OCI-LY7 (cell line): ENCODE results near the gene FAM78A. TPM values are rescaled to one million over a fixed set of nuclear protein-coding genes. Genes with fewer than 3 reads are reported as not detected.

Source experiments
- BruUV-seq: library from RNA; stranded (reverse); fragments of 400-500 nt; replicated peaks from 2 replicates; lab custom pipeline; 2021; lab: Mats Ljungman, UMichigan
- CTCF ChIA-PET: fragments of 300-600 bp; sonication (Branson Sonifier 250); formaldehyde crosslinking; loops from one replicate; lab custom pipeline; 2022; ENCODE audit warnings: antibody characterized with exemption; ENCODE audit not compliant: unreplicated experiment; lab: Charles Lee
- POLR2A ChIA-PET: fragments of 300-600 bp; sonication (Branson Sonifier 250); formaldehyde crosslinking; loops from one replicate; lab custom pipeline; 2022; ENCODE audit warnings: antibody characterized with exemption; lab: Charles Lee
- DNase-seq: peaks from one replicate; pipeline ENCODE4 v3.0.0-alpha.2; 2015; ENCODE audit warnings: low spot score
- H2AFZ ChIP-seq: fragments of 200-600 bp; sonication (generic), shearing (Covaris generic); 2 replicates; pipeline ENCODE4 v1.6.1; 2014; ENCODE audit warnings: mild to moderate bottlenecking, antibody characterized with exemption, low read length, moderate library complexity
- H3K27ac ChIP-seq: fragments of 200-600 bp; sonication (generic); 2 replicates; pipeline ENCODE4 v1.5.1; 2014; ENCODE audit warnings: mixed run types, low read depth, mild to moderate bottlenecking, moderate library complexity, low read length, inconsistent platforms; ENCODE audit not compliant: poor library complexity, severe bottlenecking
- H3K36me3 ChIP-seq: fragments of 200-600 bp; sonication (generic); 2 replicates; pipeline ENCODE4 v1.6.1; 2014; ENCODE audit warnings: mild to moderate bottlenecking, antibody characterized with exemption, low read length, moderate library complexity, mixed read lengths; ENCODE audit not compliant: insufficient read depth
- H3K4me1 ChIP-seq: fragments of 200-600 bp; sonication (generic); 2 replicates; pipeline ENCODE4 v1.5.1; 2014; ENCODE audit warnings: mild to moderate bottlenecking, low read length; ENCODE audit not compliant: insufficient read depth, poor library complexity, severe bottlenecking
- H3K4me2 ChIP-seq: fragments of 200-600 bp; sonication (generic); 2 replicates; pipeline ENCODE4 v1.6.1; 2014; ENCODE audit warnings: mild to moderate bottlenecking, low read length
- H3K4me3 ChIP-seq: fragments of 200-600 bp; sonication (generic); 2 replicates; pipeline ENCODE4 v1.5.1; 2014; ENCODE audit warnings: mild to moderate bottlenecking, low read depth, low read length; ENCODE audit not compliant: poor library complexity, severe bottlenecking
- H3K79me2 ChIP-seq: fragments of 200-600 bp; sonication (generic); 2 replicates; pipeline ENCODE4 v1.6.1; 2016; ENCODE audit warnings: low read depth, mild to moderate bottlenecking, low read length, moderate library complexity, mixed read lengths; ENCODE audit not compliant: insufficient read depth
- H3K9me2 ChIP-seq: fragments of 200-600 bp; sonication (generic); 2 replicates; pipeline ENCODE4 v1.6.1; 2016; ENCODE audit warnings: mild to moderate bottlenecking, low read length, mixed read lengths; ENCODE audit not compliant: insufficient read depth
- H3K9me3 ChIP-seq: fragments of 200-600 bp; sonication (generic); 2 replicates; pipeline ENCODE4 v1.6.1; 2014; ENCODE audit warnings: mild to moderate bottlenecking, mixed run types, low read length, mixed read lengths
- H4K20me1 ChIP-seq: fragments of 200-600 bp; sonication (generic); 2 replicates; pipeline ENCODE4 v1.6.1; 2014; ENCODE audit warnings: mild to moderate bottlenecking, antibody characterized with exemption, low read length, moderate library complexity, mixed read lengths; ENCODE audit not compliant: insufficient read depth
- EZH2phosphoT487 ChIP-seq: fragments of 200-600 bp; sonication (generic); IDR thresholded peaks from 2 replicates; pipeline ENCODE4 v1.6.1; 2018; ENCODE audit warnings: low read depth, borderline replicate concordance, mild to moderate bottlenecking, mixed run types, antibody characterized with exemption, low read length, moderate library complexity, mixed read lengths
- intact Hi-C: fragments of 100-400 bp; cut with micrococcal nuclease; formaldehyde crosslinking; loops from one replicate; pipeline ENCODE4 v1.10.0; 2022; ENCODE audit not compliant: unreplicated experiment
- total RNA-seq, 2 experiments: library from RNA; depleted of rRNA in 1 of 2; stranded (reverse); fragments of >200 nt in 1 of 2; shearing (Covaris generic) in 1 of 2; gene quantifications; 2 replicates each; pipeline ENCODE4 v1.2.3, GENCODE V29; 2014 to 2022
- TF ChIP-seq, protein P1 (sequence below): fragments of 200-600 bp; sonication (generic); conservative IDR thresholded peaks from 2 replicates; pipeline ENCODE4 v1.5.1; 2014; ENCODE audit warnings: mild to moderate bottlenecking, antibody characterized with exemption, low read length, moderate library complexity, mixed read lengths

The FAM78A gene
- total RNA-seq, 2 experiments from 2014 or later = 25.0 to 35.0 TPM

GRCh38 chr9:131216806-131217205 is 59.5 kb downstream of the FAM78A start:
- no peak for DNase-seq
- no peak for TF ChIP-seq EZH2phosphoT487
- TF ChIP-seq, protein P1, sequence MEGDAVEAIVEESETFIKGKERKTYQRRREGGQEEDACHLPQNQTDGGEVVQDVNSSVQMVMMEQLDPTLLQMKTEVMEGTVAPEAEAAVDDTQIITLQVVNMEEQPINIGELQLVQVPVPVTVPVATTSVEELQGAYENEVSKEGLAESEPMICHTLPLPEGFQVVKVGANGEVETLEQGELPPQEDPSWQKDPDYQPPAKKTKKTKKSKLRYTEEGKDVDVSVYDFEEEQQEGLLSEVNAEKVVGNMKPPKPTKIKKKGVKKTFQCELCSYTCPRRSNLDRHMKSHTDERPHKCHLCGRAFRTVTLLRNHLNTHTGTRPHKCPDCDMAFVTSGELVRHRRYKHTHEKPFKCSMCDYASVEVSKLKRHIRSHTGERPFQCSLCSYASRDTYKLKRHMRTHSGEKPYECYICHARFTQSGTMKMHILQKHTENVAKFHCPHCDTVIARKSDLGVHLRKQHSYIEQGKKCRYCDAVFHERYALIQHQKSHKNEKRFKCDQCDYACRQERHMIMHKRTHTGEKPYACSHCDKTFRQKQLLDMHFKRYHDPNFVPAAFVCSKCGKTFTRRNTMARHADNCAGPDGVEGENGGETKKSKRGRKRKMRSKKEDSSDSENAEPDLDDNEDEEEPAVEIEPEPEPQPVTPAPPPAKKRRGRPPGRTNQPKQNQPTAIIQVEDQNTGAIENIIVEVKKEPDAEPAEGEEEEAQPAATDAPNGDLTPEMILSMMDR = no peak
- Histone ChIP-seq H3K4me3 (no peak overlapping the region), H3K4me2 (no peak overlapping the region), H3K36me3 (peaks cover 38% of the 10 kb centered on the region), H3K9me2 (no peaks in the 10 kb centered on the region), H2AFZ (no peak overlapping the region), H3K9me3 (0 out of 2 replicates have a peak, but pooled peaks cover 4% of the 10 kb centered on the region), H3K4me1 (no peaks in the 10 kb centered on the region), H3K79me2 (no peaks in the 10 kb centered on the region), H3K27ac (no peak overlapping the region), H4K20me1 (no peaks in the 10 kb centered on the region)
- ChIA-PET POLR2A (no interaction called here), CTCF (interaction anchor here (0.9 to 1.1 kb wide), 2 partner anchors 37 to 58 kb away, joined by 3 read pairs; no protein-coding TSS in a partner anchor)
- BruUV-seq = no TSS peak
- intact Hi-C loops = no loop called here

DNA sequence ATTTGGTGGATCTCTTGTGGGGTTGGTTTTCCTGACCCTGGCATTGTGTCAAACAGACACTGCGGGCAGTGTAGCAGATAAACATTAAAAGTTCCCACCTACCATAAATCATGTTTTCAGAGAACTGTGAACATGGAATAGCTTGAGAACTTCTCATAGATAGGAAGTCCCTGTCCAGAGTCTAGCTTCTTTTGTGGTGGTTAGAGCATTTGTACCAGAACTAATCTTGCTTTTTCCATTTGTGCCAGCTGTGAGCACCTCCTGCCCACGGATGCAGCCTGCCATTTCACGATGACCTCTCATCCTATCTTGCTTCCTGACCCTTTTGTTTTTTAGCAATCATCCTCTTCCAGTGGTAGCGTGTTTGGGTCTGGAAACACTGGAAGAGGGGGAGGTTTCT is 61.4 kb downstream of the FAM78A start:
- BruUV-seq = no TSS peak
- POLR2A ChIA-PET = interaction anchor here (0.6 to 1.3 kb wide), 2 partner anchors 42 to 146 kb away, joined by 3 to 4 read pairs; no protein-coding TSS in a partner anchor

More for the DNA sequence above, 61.4 kb downstream of the FAM78A start:
- intact Hi-C loops = no loop called here
- TF ChIP-seq, protein P1 = no peak
- TF ChIP-seq EZH2phosphoT487 = no peak
- Histone ChIP-seq H2AFZ (no peak overlapping the region), H4K20me1 (no peaks in the 10 kb centered on the region), H3K36me3 (peaks cover 55% of the 10 kb centered on the region), H3K79me2 (no peaks in the 10 kb centered on the region), H3K27ac (no peak overlapping the region), H3K4me1 (no peaks in the 10 kb centered on the region), H3K9me2 (no peaks in the 10 kb centered on the region), H3K4me2 (no peak overlapping the region), H3K9me3 (0 out of 2 replicates have a peak, but pooled peaks cover 4% of the 10 kb centered on the region), H3K4me3 (no peak overlapping the region)
- no peak for DNase-seq
- CTCF ChIA-PET = no interaction called here
